Heart right ventricle (tissue), 16 donors: ENCODE data around the gene PHKB. TPM values are rescaled to one million over a fixed set of nuclear protein-coding genes. Genes with fewer than 3 reads are reported as not detected.

Source experiments
- ATAC-seq, 8 donors: fragments of 200-7000 bp; cut with Tn5 transposase; one replicate each; pipeline ENCODE4 v1.9.1; 2020; ENCODE audit warnings: mild to moderate bottlenecking in 8 of 8, moderate library complexity in 8 of 8, moderate number of reproducible peaks in 1 of 8
- DNase-seq, 2 donors: peaks; one replicate each; pipeline ENCODE4 v3.0.0-alpha.2; 2020
- H3K27ac ChIP-seq, 10 donors: fragments of 200-600 bp; sonication (generic) in 2 of 10; one replicate each; pipeline versions ENCODE4 v1.5.0 to v1.8.0; 2020 to 2022; ENCODE audit warnings: mild to moderate bottlenecking in 3 of 10
- H3K27me3 ChIP-seq, 7 donors: fragments of 200-600 bp; one replicate each; pipeline ENCODE4 v1.8.0; 2021 to 2022; ENCODE audit warnings: mild to moderate bottlenecking in 2 of 7
- H3K36me3 ChIP-seq, 9 donors: fragments of 200-600 bp; sonication (generic) in 1 of 9; one replicate each; pipeline versions ENCODE4 v1.5.0 to v1.8.0; 2020 to 2022; ENCODE audit warnings: mild to moderate bottlenecking in 2 of 9
- H3K4me1 ChIP-seq, 9 donors: fragments of 200-600 bp; sonication (generic) in 1 of 9; one replicate each; pipeline versions ENCODE4 v1.5.0 to v1.8.0; 2020 to 2022; ENCODE audit warnings: mild to moderate bottlenecking in 4 of 9
- H3K4me3 ChIP-seq, 10 donors: fragments of 200-600 bp; sonication (generic) in 2 of 10; one replicate each; pipeline versions ENCODE4 v1.5.0 to v1.8.0; 2020 to 2022; ENCODE audit warnings: mild to moderate bottlenecking in 7 of 10, moderate library complexity in 2 of 10
- H3K9me3 ChIP-seq, 11 donors: fragments of 200-600 bp in 10 of 11; sonication (generic) in 2 of 11; one replicate each; pipeline versions ENCODE4 v1.5.0 to v1.8.0; 2013 to 2022; ENCODE audit warnings: mild to moderate bottlenecking in 2 of 11, control low read depth in 1 of 11, moderate library complexity in 1 of 11
- CTCF ChIP-seq, 9 donors: fragments of 200-600 bp; sonication (generic) in 2 of 9; IDR thresholded peaks; one replicate each; pipeline versions ENCODE4 v1.5.0 to v1.8.0; 2021 to 2022; ENCODE audit warnings: antibody characterized with exemption in 9 of 9, mild to moderate bottlenecking in 5 of 9, moderate library complexity in 1 of 9
- WGBS, 2 donors: extraction: QIAGEN DNeasy Blood & Tissue Kit; methylation state at CpG; one replicate each; pipeline ENCODE4 v1.1.7; 2013; ENCODE audit warnings: inconsistent platforms in 1 of 2; 5-methylcytosine and 5-hydroxymethylcytosine counted together
- intact Hi-C, 10 donors: fragments of 100-400 bp; cut with DNase I; formaldehyde crosslinking; loops; one replicate each; pipeline versions ENCODE4 v1.11.1 to v1.14.2; 2022
- polyA plus RNA-seq, 2 donors: library from polyadenylated mRNA; stranded (reverse); fragments of 200-250 nt; gene quantifications; one replicate each; pipeline ENCODE4 v1.2.3, GENCODE V29; 2013
- total RNA-seq, 10 donors: library from RNA; stranded (reverse); fragmentation: NEBNext Ultra II Directional in 3 of 10; extraction: Animal tissue kit (Norgen Biotek cat#: 25700) in 3 of 10; gene quantifications; one replicate each; pipeline versions ENCODE4 v1.2.1 to v1.2.4, GENCODE V29; 2021 to 2023
- donor health status: Arrhythmogenic right ventricular cardiomyopathy.
- donor health status: ischemic (EF 13 %, LVEDD 7.1; RV severe dilation, severe dysfunction).
- donor health status: healthy with polysubstance abuse.
- donor health status: DM: no; HTN: yes; CAD: no.
- donor health status: DM: no; HTN: no; CAD: no.
- donor health status: ischemic (EF 25% LVEDD 6.9; RV normal size, moderate dysfunction).
- donor health status: ischemic (EF 25% LVEDD 5.7; RV mildly dilated, moderate dysfunction).
- donor health status: healthy.
- donor health status: DM: yes; HTN: yes; CAD: no.
- donor health status: Ischemic cardiomyopathy.
- donor health status: ischemic (EF 35%, LVEDD 5.7; RV mildly dilated, moderate dysfunction).
- donor health status: nonischemic (EF 11% LVEDD 7.7; RV severe dilation, severe dysfunction).
- donor health status: DM: yes; HTN: yes; CAD: no.
- donor health status: PGD.
- donor health status: ischemic (EF 29% LVEDD 5.4; RV normal size, mild dysfunction).
- donor health status: nonischemic (EF 23%, LVEDD 6.1; RV moderate dilation, normal function).

The PHKB gene
- total and polyA plus RNA-seq, 12 donors = 16.9 to 76.6 (median 63.6) TPM

- Histone ChIP-seq H3K4me3 (no peak overlapping the region), H3K27ac (no peak overlapping the region), H3K4me1 (peaks cover 0 to 50% (median 6%) of the 10 kb centered on the region in 9 donors), H3K36me3 (peaks cover 0 to 9% (median 0%) of the 10 kb centered on the region in 9 donors), H3K9me3 (no peaks in the 10 kb centered on the region), H3K27me3 (no peaks in the 10 kb centered on the region)
- intact Hi-C loops = no loop called here
- ATAC-seq (no peak), DNase-seq (no peak)
- WGBS, 2 donors = 95 to 97% methylated on average over 2 of the region's 2 CpGs
- no peak for TF ChIP-seq CTCF (IDR thresholded peaks at IDR 0.05)
Measured at GRCh38 chr16:47567321-47567720, 106.2 kb downstream of the PHKB start.

GRCh38 chr16:47568351-47568750 lies 107.2 kb downstream of the PHKB start:
- TF ChIP-seq CTCF (IDR thresholded peaks at IDR 0.05) = no peak
- Histone ChIP-seq H3K4me3 (no peak overlapping the region), H3K27ac (peak overlapping the region in 1 of 10 donors; percentile 48), H3K27me3 (no peaks in the 10 kb centered on the region), H3K9me3 (no peaks in the 10 kb centered on the region), H3K36me3 (peaks cover 0 to 4% (median 0%) of the 10 kb centered on the region in 9 donors), H3K4me1 (peaks cover 0 to 54% (median 6%) of the 10 kb centered on the region in 9 donors)
- 97 to 100% methylated on average over 1 of the region's 1 CpG for WGBS, 2 donors
- ATAC-seq (no peak), DNase-seq (no peak)
- intact Hi-C loops = no loop called here

GRCh38 chr16:47571049-47571448 lies 109.9 kb downstream of the PHKB start:
- no peaks in the 10 kb centered on the region for H3K9me3 ChIP-seq
- peaks cover 0 to 9% (median 0%) of the 10 kb centered on the region in 9 donors for H3K36me3 ChIP-seq
- no peak overlapping the region for H3K4me3 ChIP-seq
- no peak overlapping the region for H3K27ac ChIP-seq
- peaks cover 0 to 47% (median 4%) of the 10 kb centered on the region in 9 donors for H3K4me1 ChIP-seq
- no peak for DNase-seq
- ATAC-seq = no peak
- no peaks in the 10 kb centered on the region for H3K27me3 ChIP-seq
- TF ChIP-seq CTCF (IDR thresholded peaks at IDR 0.05) = no peak
- intact Hi-C loops = no loop called here

- 69 to 77% methylated on average over 3 of the region's 3 CpGs for WGBS, 2 donors
- DNase-seq (no peak), ATAC-seq (no peak)
- TF ChIP-seq CTCF (IDR thresholded peaks at IDR 0.05) = no peak
- peaks cover 0 to 40% (median 4%) of the 10 kb centered on the region in 9 donors for H3K4me1 ChIP-seq
- no peaks in the 10 kb centered on the region for H3K9me3 ChIP-seq
- intact Hi-C loops = no loop called here
- H3K4me3 ChIP-seq = no peak overlapping the region
- H3K27ac ChIP-seq = no peak overlapping the region
- peaks cover 0 to 6% (median 0%) of the 10 kb centered on the region in 9 donors for H3K36me3 ChIP-seq
- H3K27me3 ChIP-seq = no peaks in the 10 kb centered on the region
Measured at GRCh38 chr16:47571711-47572110, 110.6 kb downstream of the PHKB start.
